ENCODE results near the gene NCAM1. TPM values are rescaled to one million over a fixed set of nuclear protein-coding genes. Genes with fewer than 3 reads are reported as not detected.

Gene NCAM1
- total and polyA plus RNA-seq, 2 donors (not counting 1 experiment from before 2014, with no cell fraction given) = 0.17 to 2.6 TPM

DNA sequence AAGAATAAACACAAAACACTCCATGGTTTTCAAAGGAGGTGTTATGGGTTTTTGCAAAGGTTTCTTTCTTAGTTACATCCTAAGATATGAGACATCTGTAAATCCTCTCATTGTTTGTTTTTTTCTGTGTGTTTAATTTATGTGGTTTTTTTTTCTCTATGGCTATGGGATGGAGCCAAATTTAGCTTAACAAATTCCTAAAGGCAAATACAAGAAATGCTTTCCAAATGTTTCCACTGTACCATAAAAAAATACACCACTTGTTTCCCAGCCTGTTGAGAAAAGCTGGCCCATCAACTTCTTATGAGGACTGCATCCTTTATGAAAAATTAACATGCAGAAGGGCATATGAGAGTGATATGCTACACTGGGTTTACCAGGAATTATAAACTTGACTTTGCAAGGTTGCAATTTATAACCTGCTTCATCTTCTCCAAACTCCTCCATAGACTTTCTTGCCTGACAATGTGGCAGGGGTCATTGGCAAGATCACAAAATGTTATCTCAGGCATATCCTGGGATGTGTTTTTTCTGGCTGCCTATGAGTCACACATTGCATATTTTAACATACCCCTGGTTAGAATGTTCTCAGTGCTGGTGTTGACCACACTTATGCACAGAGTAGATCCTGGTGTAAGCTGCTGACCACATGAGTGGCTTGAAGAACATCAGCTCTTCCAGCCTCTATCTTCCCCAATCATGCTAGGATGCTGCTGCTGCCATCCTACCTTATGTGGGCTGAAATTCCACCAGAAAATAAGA lies 215.6 kb downstream of the NCAM1 start:
- peak; percentile 79 to 95 for DNase-seq (ENCODE audit: low read depth in 2 of 2)
- no peaks in the 10 kb centered on the region for H4K20me1 ChIP-seq (ENCODE audit: control insufficient read depth, extremely low read depth, insufficient read depth, low read length)
- H3K4me1 ChIP-seq (ENCODE audit: control insufficient read depth, extremely low read depth, insufficient read depth, low read length) = no peaks in the 10 kb centered on the region
- H2AFZ ChIP-seq (ENCODE audit: low read length) = no peak overlapping the region
- H3K4me3 ChIP-seq (replicated peaks in 1 of 4; ENCODE audit: control extremely low read depth in 1 of 4, insufficient read depth in 1 of 4, low read depth in 3 of 4, low read length in 4 of 4) = no peak overlapping the region
- TF ChIP-seq EZH2 (IDR thresholded peaks at IDR 0.05; ENCODE audit: low read length, missing control alignments) = no peak
- no peak for TF ChIP-seq CTCF (conservative IDR thresholded peaks at IDR 0.05 in 1 of 2, IDR thresholded peaks at IDR 0.05 in 1 of 2; ENCODE audit: low read depth in 1 of 2, low read length in 2 of 2)
- H3K9ac ChIP-seq (ENCODE audit: insufficient read depth, low read length) = no peak overlapping the region
- H3K9me3 ChIP-seq (ENCODE audit: control insufficient read depth, insufficient read depth, low read depth, low read length) = no peaks in the 10 kb centered on the region
- no peaks in the 10 kb centered on the region for H3K79me2 ChIP-seq (ENCODE audit: control insufficient read depth, insufficient read depth, low read length)
- H3K36me3 ChIP-seq (ENCODE audit: control insufficient read depth, insufficient read depth, low read length) = no peaks in the 10 kb centered on the region
- H3K27ac ChIP-seq (ENCODE audit: insufficient read depth, low read length) = no peak overlapping the region
- H3K27me3 ChIP-seq (ENCODE audit: control insufficient read depth, insufficient read depth, low read length) = no peaks in the 10 kb centered on the region
- H3K4me2 ChIP-seq (ENCODE audit: extremely low read depth, insufficient read depth, low read length) = no peak overlapping the region

GRCh38 chr11:113177671-113178070 lies 216.5 kb downstream of the NCAM1 start:
- no peaks in the 10 kb centered on the region for H4K20me1 ChIP-seq (ENCODE audit: control insufficient read depth, extremely low read depth, insufficient read depth, low read length)
- no peak overlapping the region for H2AFZ ChIP-seq (ENCODE audit: low read length)
- H3K36me3 ChIP-seq (ENCODE audit: control insufficient read depth, insufficient read depth, low read length) = no peaks in the 10 kb centered on the region
- no peak overlapping the region for H3K4me3 ChIP-seq (replicated peaks in 1 of 4; ENCODE audit: control extremely low read depth in 1 of 4, insufficient read depth in 1 of 4, low read depth in 3 of 4, low read length in 4 of 4)
- H3K4me2 ChIP-seq (ENCODE audit: extremely low read depth, insufficient read depth, low read length) = no peak overlapping the region
- H3K79me2 ChIP-seq (ENCODE audit: control insufficient read depth, insufficient read depth, low read length) = no peaks in the 10 kb centered on the region
- no peak overlapping the region for H3K9ac ChIP-seq (ENCODE audit: insufficient read depth, low read length)
- no peaks in the 10 kb centered on the region for H3K9me3 ChIP-seq (ENCODE audit: control insufficient read depth, insufficient read depth, low read depth, low read length)
- H3K27me3 ChIP-seq (ENCODE audit: control insufficient read depth, insufficient read depth, low read length) = no peaks in the 10 kb centered on the region
- DNase-seq (ENCODE audit: low read depth in 2 of 2) = peak in 1 of 2 donors; percentile 25
- no peak overlapping the region for H3K27ac ChIP-seq (ENCODE audit: insufficient read depth, low read length)
- no peaks in the 10 kb centered on the region for H3K4me1 ChIP-seq (ENCODE audit: control insufficient read depth, extremely low read depth, insufficient read depth, low read length)
- TF ChIP-seq CTCF (conservative IDR thresholded peaks at IDR 0.05 in 1 of 2, IDR thresholded peaks at IDR 0.05 in 1 of 2; ENCODE audit: low read depth in 1 of 2, low read length in 2 of 2) = no peak
- TF ChIP-seq EZH2 (IDR thresholded peaks at IDR 0.05; ENCODE audit: low read length, missing control alignments) = no peak

DNA sequence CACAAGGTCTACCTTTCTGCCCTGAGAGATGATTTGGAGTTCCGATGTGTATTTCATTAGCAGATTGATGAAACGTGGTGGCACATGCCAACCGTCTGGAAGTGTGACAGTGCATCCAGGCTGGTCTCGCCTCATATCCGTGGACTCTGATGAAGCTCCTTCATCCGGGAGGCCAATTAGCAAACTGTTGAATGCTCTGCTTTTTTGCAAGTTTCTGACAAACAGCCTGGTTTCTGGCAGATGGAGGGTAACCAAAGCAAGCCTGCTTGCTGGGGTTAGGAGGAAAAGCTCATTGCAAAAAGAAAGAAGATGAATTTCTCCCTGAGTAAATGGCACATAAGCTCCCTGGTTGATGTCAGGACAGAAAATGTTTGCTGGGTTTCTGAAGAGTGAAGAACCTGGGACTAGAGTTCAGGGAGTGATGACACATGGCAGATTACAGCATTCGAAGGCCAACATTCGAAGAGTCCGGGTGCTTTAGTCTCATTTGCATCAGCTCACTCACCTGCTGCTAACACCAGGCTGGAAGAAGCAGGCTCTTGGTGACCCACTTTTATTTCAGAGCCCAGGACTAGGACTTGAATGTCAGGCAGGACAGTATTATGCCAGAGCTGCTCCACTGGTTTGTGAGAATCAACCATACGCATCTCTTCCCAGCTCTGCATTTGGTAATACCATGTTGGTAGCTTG lies 217.3 kb downstream of the NCAM1 start:
- Histone ChIP-seq H2AFZ (ENCODE audit: low read length) (no peak overlapping the region), H3K9me3 (ENCODE audit: control insufficient read depth, insufficient read depth, low read depth, low read length) (no peaks in the 10 kb centered on the region), H3K27ac (ENCODE audit: insufficient read depth, low read length) (no peak overlapping the region), H3K36me3 (ENCODE audit: control insufficient read depth, insufficient read depth, low read length) (no peaks in the 10 kb centered on the region), H3K27me3 (ENCODE audit: control insufficient read depth, insufficient read depth, low read length) (no peaks in the 10 kb centered on the region), H3K79me2 (ENCODE audit: control insufficient read depth, insufficient read depth, low read length) (no peaks in the 10 kb centered on the region), H3K4me3 (replicated peaks in 1 of 4; ENCODE audit: control extremely low read depth in 1 of 4, insufficient read depth in 1 of 4, low read depth in 3 of 4, low read length in 4 of 4) (no peak overlapping the region), H3K4me1 (ENCODE audit: control insufficient read depth, extremely low read depth, insufficient read depth, low read length) (no peaks in the 10 kb centered on the region), H3K9ac (ENCODE audit: insufficient read depth, low read length) (no peak overlapping the region), H4K20me1 (ENCODE audit: control insufficient read depth, extremely low read depth, insufficient read depth, low read length) (no peaks in the 10 kb centered on the region), H3K4me2 (ENCODE audit: extremely low read depth, insufficient read depth, low read length) (no peak overlapping the region)
- TF ChIP-seq EZH2 (IDR thresholded peaks at IDR 0.05; ENCODE audit: low read length, missing control alignments) = no peak
- no peak for TF ChIP-seq CTCF (conservative IDR thresholded peaks at IDR 0.05 in 1 of 2, IDR thresholded peaks at IDR 0.05 in 1 of 2; ENCODE audit: low read depth in 1 of 2, low read length in 2 of 2)
- DNase-seq (ENCODE audit: low read depth in 2 of 2) = no peak

Data from fibroblast of lung (primary cell).